HEK293T (cell line): ENCODE data around the gene VPS35L.

ENCODE experiments used
- ARNT ChIP-seq: fragments of 450-650 bp; IDR thresholded peaks from 2 replicates; pipeline ENCODE4 v1.6.1; 2017; ENCODE audit warnings: mild to moderate bottlenecking
- BHLHE40 ChIP-seq: fragments of 450-650 bp; IDR thresholded peaks from 2 replicates; pipeline ENCODE4 v1.6.1; 2016; ENCODE audit warnings: mild to moderate bottlenecking, moderate library complexity, borderline replicate concordance
- CTBP1 ChIP-seq: fragments of 450-650 bp; IDR thresholded peaks from 2 replicates; pipeline ENCODE4 v1.6.1; 2016; ENCODE audit warnings: borderline replicate concordance
- ELF4 ChIP-seq: fragments of 450-650 bp; IDR thresholded peaks from 2 replicates; pipeline ENCODE4 v1.6.1; 2017; ENCODE audit warnings: antibody characterized with exemption
- FOXA1 ChIP-seq: fragments of 450-650 bp; IDR thresholded peaks from 2 replicates; pipeline ENCODE4 v1.6.1; 2016; ENCODE audit warnings: mild to moderate bottlenecking
- FOXK2 ChIP-seq: fragments of 450-650 bp; IDR thresholded peaks from 2 replicates; pipeline ENCODE4 v1.6.1; 2016; ENCODE audit warnings: mild to moderate bottlenecking
- FOXM1 ChIP-seq: fragments of 450-650 bp; IDR thresholded peaks from 2 replicates; pipeline ENCODE4 v1.6.1; 2017; ENCODE audit warnings: mild to moderate bottlenecking, borderline replicate concordance
- L3MBTL2 ChIP-seq: fragments of 450-650 bp; conservative IDR thresholded peaks from 2 replicates; pipeline ENCODE4 v1.6.1; 2016; ENCODE audit warnings: mild to moderate bottlenecking
- LEF1 ChIP-seq: fragments of 450-650 bp; IDR thresholded peaks from 2 replicates; pipeline ENCODE4 v1.6.1; 2017; ENCODE audit warnings: mild to moderate bottlenecking, borderline replicate concordance
- NFRKB ChIP-seq: fragments of 450-650 bp; IDR thresholded peaks from 2 replicates; pipeline ENCODE4 v1.6.1; 2016; ENCODE audit warnings: mild to moderate bottlenecking, moderate library complexity
- SP1 ChIP-seq: fragments of 450-650 bp; IDR thresholded peaks from 2 replicates; pipeline ENCODE4 v1.6.1; 2017
- SUZ12 ChIP-seq: fragments of 450-650 bp; IDR thresholded peaks from 2 replicates; pipeline ENCODE4 v1.6.1; 2016; ENCODE audit warnings: mild to moderate bottlenecking
- TARDBP ChIP-seq: fragments of 450-650 bp; IDR thresholded peaks from 2 replicates; pipeline ENCODE4 v1.6.1; 2016
- TF ChIP-seq, protein P1 (sequence below): fragments of 450-650 bp; IDR thresholded peaks from 2 replicates; pipeline ENCODE4 v1.6.1; 2016

DNA sequence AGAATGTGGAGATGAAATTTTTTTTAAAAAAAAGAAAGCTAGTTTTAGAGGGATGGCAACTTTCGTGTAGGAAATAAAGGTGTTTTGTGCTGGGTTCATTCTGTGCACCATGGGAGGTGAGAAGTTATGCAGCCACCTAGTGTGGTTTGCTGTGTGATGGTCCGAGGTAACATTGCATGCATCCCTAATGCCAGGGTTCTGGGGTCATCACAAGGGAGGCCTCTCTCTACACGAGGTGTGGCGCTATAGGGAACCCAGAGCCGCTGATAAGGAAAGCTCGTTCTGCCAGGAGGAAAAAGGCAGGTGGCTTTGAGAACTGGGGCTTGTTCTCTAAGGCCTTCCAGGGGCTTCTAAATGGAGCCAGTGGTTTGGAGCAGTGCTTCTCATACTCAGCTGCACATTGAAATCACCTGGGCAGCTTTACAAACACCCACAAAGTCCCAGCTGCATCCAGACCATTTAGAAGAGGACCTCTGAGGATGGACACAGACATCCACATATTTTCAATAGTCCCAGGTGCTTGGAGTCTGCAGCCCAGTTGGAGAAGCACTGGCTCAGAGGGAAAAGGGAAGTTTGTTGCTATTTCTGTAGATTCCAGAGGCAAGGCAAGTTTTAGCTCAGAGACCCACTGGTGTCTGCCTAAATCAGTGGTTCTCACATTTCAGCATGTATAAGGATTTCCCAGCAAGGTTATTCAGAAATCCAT lies 43.5 kb downstream of the VPS35L start:
- TF ChIP-seq SUZ12 (no peak), FOXM1 (no peak), FOXA1 (no peak), L3MBTL2 (no peak), TARDBP (no peak), NFRKB (no peak), ELF4 (no peak), FOXK2 (no peak), ARNT (no peak), SP1 (no peak), BHLHE40 (no peak), CTBP1 (no peak), LEF1 (no peak)
- TF ChIP-seq, protein P1, sequence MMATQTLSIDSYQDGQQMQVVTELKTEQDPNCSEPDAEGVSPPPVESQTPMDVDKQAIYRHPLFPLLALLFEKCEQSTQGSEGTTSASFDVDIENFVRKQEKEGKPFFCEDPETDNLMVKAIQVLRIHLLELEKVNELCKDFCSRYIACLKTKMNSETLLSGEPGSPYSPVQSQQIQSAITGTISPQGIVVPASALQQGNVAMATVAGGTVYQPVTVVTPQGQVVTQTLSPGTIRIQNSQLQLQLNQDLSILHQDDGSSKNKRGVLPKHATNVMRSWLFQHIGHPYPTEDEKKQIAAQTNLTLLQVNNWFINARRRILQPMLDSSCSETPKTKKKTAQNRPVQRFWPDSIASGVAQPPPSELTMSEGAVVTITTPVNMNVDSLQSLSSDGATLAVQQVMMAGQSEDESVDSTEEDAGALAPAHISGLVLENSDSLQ, result no peak
